ENCODE results near the gene NAA50.

The NAA50 gene

DNA sequence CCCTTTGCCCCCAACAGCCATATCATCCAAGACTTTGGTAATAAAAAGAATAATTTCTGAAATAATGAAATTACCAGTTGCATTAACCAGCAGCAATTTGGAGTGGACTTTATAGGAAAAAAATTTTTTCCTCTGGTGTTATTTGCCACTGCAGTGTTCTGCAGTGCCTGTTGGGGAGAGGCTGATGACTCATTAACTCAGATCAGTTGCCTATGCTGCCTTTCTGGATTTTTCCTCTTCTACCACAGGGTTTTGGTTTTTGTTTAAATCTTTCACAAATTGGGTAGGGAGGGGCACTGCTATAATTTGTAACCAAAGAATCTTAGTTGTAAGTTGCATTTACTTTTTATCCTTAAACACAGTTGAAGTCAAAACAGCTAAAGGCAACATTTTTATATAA, 23.5 kb upstream of the NAA50 start:
- Histone ChIP-seq H3K9ac (ENCODE audit: low read length in 5 of 5) (peak overlapping the region in 1 of 5 donors; percentile 20), H3K27me3 (ENCODE audit: control insufficient read depth in 5 of 5, insufficient read depth in 4 of 5, low read length in 5 of 5) (no peaks in the 10 kb centered on the region), H3K36me3 (ENCODE audit: control insufficient read depth in 5 of 5, insufficient read depth in 5 of 5, low read length in 5 of 5) (no peaks in the 10 kb centered on the region), H3K4me3 (ENCODE audit: low read depth in 1 of 5, low read length in 5 of 5) (no peak overlapping the region), H3K4me1 (ENCODE audit: control insufficient read depth in 5 of 5, insufficient read depth in 5 of 5, low read length in 5 of 5) (peaks cover 0 to 8% (median 0%) of the 10 kb centered on the region in 5 donors), H3K9me3 (ENCODE audit: control insufficient read depth in 5 of 5, low read length in 5 of 5) (no peaks in the 10 kb centered on the region), H3K27ac (ENCODE audit: low read depth, low read length) (no peak overlapping the region)

GRCh38 chr3:113764698-113765097, 18.6 kb upstream of the NAA50 start:
- H3K9ac ChIP-seq (ENCODE audit: low read length in 5 of 5), result no peak overlapping the region
- no peaks in the 10 kb centered on the region for H3K9me3 ChIP-seq (ENCODE audit: control insufficient read depth in 5 of 5, low read length in 5 of 5)
- no peaks in the 10 kb centered on the region for H3K27me3 ChIP-seq (ENCODE audit: control insufficient read depth in 5 of 5, insufficient read depth in 4 of 5, low read length in 5 of 5)
- H3K36me3 ChIP-seq (ENCODE audit: control insufficient read depth in 5 of 5, insufficient read depth in 5 of 5, low read length in 5 of 5), result no peaks in the 10 kb centered on the region
- H3K27ac ChIP-seq (ENCODE audit: low read depth, low read length), result no peak overlapping the region
- H3K4me1 ChIP-seq (ENCODE audit: control insufficient read depth in 5 of 5, insufficient read depth in 5 of 5, low read length in 5 of 5), result peaks cover 0 to 8% (median 0%) of the 10 kb centered on the region in 5 donors
- no peak overlapping the region for H3K4me3 ChIP-seq (ENCODE audit: low read depth in 1 of 5, low read length in 5 of 5)

DNA sequence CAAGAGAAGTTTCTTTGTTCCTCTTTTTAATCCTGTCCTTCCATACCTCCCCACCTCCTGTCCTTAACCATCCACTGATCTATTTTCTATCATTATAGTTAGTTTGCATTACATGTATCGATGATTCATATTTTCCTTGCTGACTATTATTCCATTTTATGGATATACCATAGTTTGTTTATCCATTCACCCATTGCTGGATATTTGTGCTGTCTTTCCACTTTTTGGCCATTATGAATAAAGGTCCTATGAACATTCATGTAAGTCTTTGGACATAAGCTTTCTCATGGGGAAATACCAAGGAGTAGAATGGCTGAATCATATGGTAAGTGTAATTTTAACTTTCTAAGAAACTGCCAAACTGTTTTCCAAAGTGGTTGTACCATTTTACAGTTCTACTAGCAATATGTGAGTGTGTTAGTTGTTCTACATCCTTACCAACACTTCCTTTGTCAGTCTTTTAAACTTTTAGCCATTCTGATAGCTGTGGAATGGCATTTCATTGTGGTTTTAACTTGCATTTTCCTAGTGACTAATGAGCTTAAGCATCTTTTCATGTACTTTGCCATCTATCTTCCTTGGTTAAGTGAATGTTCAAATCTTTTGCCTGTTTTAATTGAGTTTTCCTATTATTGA, 12.5 kb upstream of the NAA50 start:
- Histone ChIP-seq H3K4me3 (ENCODE audit: low read depth in 1 of 5, low read length in 5 of 5) (no peak overlapping the region), H3K27me3 (ENCODE audit: control insufficient read depth in 5 of 5, insufficient read depth in 4 of 5, low read length in 5 of 5) (no peaks in the 10 kb centered on the region), H3K36me3 (ENCODE audit: control insufficient read depth in 5 of 5, insufficient read depth in 5 of 5, low read length in 5 of 5) (no peaks in the 10 kb centered on the region), H3K9ac (ENCODE audit: low read length in 5 of 5) (no peak overlapping the region), H3K4me1 (ENCODE audit: control insufficient read depth in 5 of 5, insufficient read depth in 5 of 5, low read length in 5 of 5) (peaks cover 0 to 13% (median 0%) of the 10 kb centered on the region in 5 donors), H3K9me3 (ENCODE audit: control insufficient read depth in 5 of 5, low read length in 5 of 5) (peaks cover 0 to 3% (median 0%) of the 10 kb centered on the region in 5 donors), H3K27ac (ENCODE audit: low read depth, low read length) (no peak overlapping the region)

DNA sequence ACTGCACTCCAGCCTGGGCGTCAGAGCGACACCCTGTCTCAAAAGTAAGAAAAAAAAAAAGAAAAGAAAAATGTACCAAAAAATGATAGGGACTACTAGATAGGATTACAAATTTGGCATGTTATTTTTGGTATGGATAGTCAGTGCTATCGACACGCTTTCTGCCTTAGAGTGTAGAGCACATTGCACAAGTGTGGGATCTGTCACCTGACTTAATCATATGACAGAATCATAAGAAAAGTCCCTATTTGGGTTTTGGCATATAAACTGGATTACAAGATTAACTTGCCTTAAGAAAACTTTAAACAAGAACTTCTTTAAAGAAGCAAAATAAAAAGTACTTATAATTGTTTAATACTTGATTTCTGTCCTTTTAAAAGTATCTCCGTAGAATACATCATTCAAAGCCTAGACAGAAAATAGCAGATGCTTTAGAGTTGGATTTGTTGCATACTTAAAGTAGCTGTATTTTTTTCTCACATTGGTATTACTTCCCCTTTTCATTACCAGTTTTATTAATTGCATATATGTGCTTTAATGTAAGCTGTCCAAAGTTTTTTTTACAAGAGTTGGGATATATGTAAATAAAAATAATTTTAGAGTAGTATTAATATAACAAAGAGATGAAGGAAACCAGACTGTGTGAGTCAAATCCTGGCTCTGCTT, 8.6 kb upstream of the NAA50 start:
- Histone ChIP-seq H3K27me3 (ENCODE audit: control insufficient read depth in 5 of 5, insufficient read depth in 4 of 5, low read length in 5 of 5) (no peaks in the 10 kb centered on the region), H3K27ac (ENCODE audit: low read depth, low read length) (peak overlapping the region; percentile 9), H3K36me3 (ENCODE audit: control insufficient read depth in 5 of 5, insufficient read depth in 5 of 5, low read length in 5 of 5) (no peaks in the 10 kb centered on the region), H3K9ac (ENCODE audit: low read length in 5 of 5) (no peak overlapping the region), H3K4me3 (ENCODE audit: low read depth in 1 of 5, low read length in 5 of 5) (no peak overlapping the region), H3K9me3 (ENCODE audit: control insufficient read depth in 5 of 5, low read length in 5 of 5) (peaks cover 0 to 3% (median 0%) of the 10 kb centered on the region in 5 donors), H3K4me1 (ENCODE audit: control insufficient read depth in 5 of 5, insufficient read depth in 5 of 5, low read length in 5 of 5) (peaks cover 0 to 13% (median 3%) of the 10 kb centered on the region in 5 donors)

DNA sequence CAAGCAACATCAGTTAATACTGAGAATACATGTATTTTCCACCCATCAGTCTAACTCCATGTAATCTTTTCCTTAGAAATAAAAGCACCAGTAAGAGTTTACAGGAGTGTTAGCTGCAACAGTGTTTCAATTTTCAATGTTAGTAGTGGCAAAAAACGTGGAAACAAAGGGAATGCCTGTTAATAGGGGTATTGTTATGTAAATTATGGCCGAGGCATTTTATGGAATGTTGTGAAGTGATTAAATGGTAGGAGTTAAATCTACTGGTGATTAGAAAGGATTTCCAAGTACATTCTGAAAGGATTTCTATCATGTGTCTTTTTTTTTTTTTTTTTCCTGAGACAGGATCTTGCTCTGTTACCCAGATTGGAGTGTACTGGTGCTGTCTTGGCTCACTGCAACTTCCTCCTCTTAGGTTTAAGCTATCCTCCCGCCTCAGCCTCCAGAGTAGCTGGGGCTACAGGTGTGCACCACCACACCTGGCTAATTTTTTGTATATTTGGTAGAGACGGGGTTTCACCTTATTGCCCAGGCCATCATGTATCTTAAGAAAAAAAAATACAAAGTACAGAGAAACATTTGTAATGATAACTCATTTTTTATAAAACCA, 7.4 kb upstream of the NAA50 start:
- Histone ChIP-seq H3K27ac (ENCODE audit: low read depth, low read length) (peak overlapping the region; percentile 4), H3K27me3 (ENCODE audit: control insufficient read depth in 5 of 5, insufficient read depth in 4 of 5, low read length in 5 of 5) (no peaks in the 10 kb centered on the region), H3K9ac (ENCODE audit: low read length in 5 of 5) (no peak overlapping the region), H3K4me3 (ENCODE audit: low read depth in 1 of 5, low read length in 5 of 5) (no peak overlapping the region), H3K36me3 (ENCODE audit: control insufficient read depth in 5 of 5, insufficient read depth in 5 of 5, low read length in 5 of 5) (no peaks in the 10 kb centered on the region), H3K4me1 (ENCODE audit: control insufficient read depth in 5 of 5, insufficient read depth in 5 of 5, low read length in 5 of 5) (peaks cover 0 to 21% (median 10%) of the 10 kb centered on the region in 5 donors), H3K9me3 (ENCODE audit: control insufficient read depth in 5 of 5, low read length in 5 of 5) (peaks cover 0 to 3% (median 0%) of the 10 kb centered on the region in 5 donors)

- Histone ChIP-seq H3K36me3 (ENCODE audit: control insufficient read depth in 5 of 5, insufficient read depth in 5 of 5, low read length in 5 of 5) (no peaks in the 10 kb centered on the region), H3K27ac (ENCODE audit: low read depth, low read length) (no peak overlapping the region), H3K9me3 (ENCODE audit: control insufficient read depth in 5 of 5, low read length in 5 of 5) (no peaks in the 10 kb centered on the region), H3K4me3 (ENCODE audit: low read depth in 1 of 5, low read length in 5 of 5) (no peak overlapping the region), H3K4me1 (ENCODE audit: control insufficient read depth in 5 of 5, insufficient read depth in 5 of 5, low read length in 5 of 5) (peaks cover 3 to 34% (median 24%) of the 10 kb centered on the region in 5 donors), H3K9ac (ENCODE audit: low read length in 5 of 5) (no peak overlapping the region), H3K27me3 (ENCODE audit: control insufficient read depth in 5 of 5, insufficient read depth in 4 of 5, low read length in 5 of 5) (no peaks in the 10 kb centered on the region)
These were observed 5.1 kb upstream of the NAA50 start for GRCh38 chr3:113751141-113751540.

- H3K4me1 ChIP-seq (ENCODE audit: control insufficient read depth in 5 of 5, insufficient read depth in 5 of 5, low read length in 5 of 5), result peaks cover 3 to 45% (median 38%) of the 10 kb centered on the region in 5 donors
- peak overlapping the region; percentile 85 to 98 (median 93) for H3K4me3 ChIP-seq (ENCODE audit: low read depth in 1 of 5, low read length in 5 of 5)
- no peaks in the 10 kb centered on the region for H3K27me3 ChIP-seq (ENCODE audit: control insufficient read depth in 5 of 5, insufficient read depth in 4 of 5, low read length in 5 of 5)
- no peaks in the 10 kb centered on the region for H3K36me3 ChIP-seq (ENCODE audit: control insufficient read depth in 5 of 5, insufficient read depth in 5 of 5, low read length in 5 of 5)
- H3K9me3 ChIP-seq (ENCODE audit: control insufficient read depth in 5 of 5, low read length in 5 of 5), result no peaks in the 10 kb centered on the region
- peak overlapping the region; percentile 100 for H3K27ac ChIP-seq (ENCODE audit: low read depth, low read length)
- peak overlapping the region; percentile 89 to 100 (median 98) for H3K9ac ChIP-seq (ENCODE audit: low read length in 5 of 5)
These were observed 1.4 kb upstream of the NAA50 start for GRCh38 chr3:113747283-113748046.

DNA sequence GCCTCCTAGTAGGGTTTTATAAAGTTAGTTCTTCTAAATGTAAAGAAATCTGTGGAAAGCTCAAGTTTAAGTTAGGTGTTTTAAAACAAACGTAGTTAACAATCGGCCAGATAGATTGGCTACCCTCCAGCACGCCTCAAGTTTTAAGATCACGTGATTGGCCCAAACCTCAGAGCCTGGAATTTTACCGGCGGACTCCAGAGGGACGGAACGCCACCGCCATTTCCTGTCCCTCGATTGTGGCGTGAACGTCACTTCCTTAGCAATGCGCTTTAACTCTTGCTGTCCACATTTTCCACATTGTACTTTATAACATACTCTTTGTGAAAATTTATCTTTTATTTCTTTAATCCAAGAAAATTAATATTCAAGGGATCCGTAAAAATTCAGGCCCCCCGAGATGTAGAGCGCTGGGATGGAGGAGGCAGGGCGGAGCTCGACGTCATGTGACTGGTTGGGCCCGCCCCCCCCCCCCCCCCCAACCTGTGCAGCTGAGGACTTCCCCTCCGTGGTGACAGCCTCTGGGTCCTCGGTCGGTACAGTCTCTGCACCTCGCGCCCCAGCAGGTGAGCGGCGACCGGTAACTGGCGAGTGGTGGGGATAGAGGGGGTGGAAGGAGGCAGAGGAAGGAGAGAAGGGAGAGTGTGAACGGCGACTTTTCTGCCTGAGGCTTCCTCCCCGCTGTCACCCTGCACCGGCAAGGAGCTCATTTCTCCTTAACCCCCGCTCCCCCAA, 666 bp upstream of the NAA50 start, which contains the start of gene ATP6V1A:
TSS of gene ATP6V1A (plus strand) at position 488 of the 735 bp plus-strand sequence. CDS start 31,719 bp downstream, outside the sequence.
- H3K27me3 ChIP-seq (ENCODE audit: control insufficient read depth in 5 of 5, insufficient read depth in 4 of 5, low read length in 5 of 5), result no peaks in the 10 kb centered on the region
- H3K36me3 ChIP-seq (ENCODE audit: control insufficient read depth in 5 of 5, insufficient read depth in 5 of 5, low read length in 5 of 5), result no peaks in the 10 kb centered on the region
- H3K9me3 ChIP-seq (ENCODE audit: control insufficient read depth in 5 of 5, low read length in 5 of 5), result no peaks in the 10 kb centered on the region
- H3K27ac ChIP-seq (ENCODE audit: low read depth, low read length), result peak within 1 kb of the TSS; percentile 100
- peak within 1 kb of the TSS; percentile 85 to 98 (median 93) for H3K4me3 ChIP-seq (ENCODE audit: low read depth in 1 of 5, low read length in 5 of 5)
- H3K4me1 ChIP-seq (ENCODE audit: control insufficient read depth in 5 of 5, insufficient read depth in 5 of 5, low read length in 5 of 5), result peaks cover 3 to 45% (median 38%) of the 10 kb centered on the region in 5 donors
- H3K9ac ChIP-seq (ENCODE audit: low read length in 5 of 5), result peak within 1 kb of the TSS; percentile 97 to 100 (median 99)

All from subcutaneous abdominal adipose tissue (tissue), 5 donors.